ENCODE measurements around the gene VAMP1.

- TF ChIP-seq FOXM1 (IDR thresholded peaks at IDR 0.05; ENCODE audit: borderline replicate concordance) (no peak), L3MBTL2 (conservative IDR thresholded peaks at IDR 0.05) (no peak), BHLHE40 (IDR thresholded peaks at IDR 0.05; ENCODE audit: borderline replicate concordance) (no peak), LEF1 (IDR thresholded peaks at IDR 0.05; ENCODE audit: borderline replicate concordance) (no peak), SP1 (IDR thresholded peaks at IDR 0.05) (no peak), PKNOX1 (IDR thresholded peaks at IDR 0.05) (no peak), SUZ12 (IDR thresholded peaks at IDR 0.05) (no peak)
Measured at GRCh38 chr12:6443361-6443983, 27.0 kb downstream of the VAMP1 start.
